GM18526 (cell line): ENCODE results near the gene ARHGAP6.

Experiments
- POLR2A ChIP-seq: IDR thresholded peaks from 3 replicates; pipeline ENCODE4 v1.6.1; 2011; ENCODE audit not compliant: insufficient read length; ENCODE audit errors: extremely low read depth

The ARHGAP6 gene

GRCh38 chrX:11159149-11159548 lies 506.6 kb downstream of the ARHGAP6 start:
- TF ChIP-seq POLR2A, result no peak

- TF ChIP-seq POLR2A, result no peak
These were observed 513.7 kb downstream of the ARHGAP6 start for GRCh38 chrX:11151799-11152559.

- TF ChIP-seq POLR2A, result no peak
These were observed 517.3 kb downstream of the ARHGAP6 start for GRCh38 chrX:11148401-11148800.

- no peak for TF ChIP-seq POLR2A
These were observed 519.3 kb downstream of the ARHGAP6 start for GRCh38 chrX:11146411-11146810.

- TF ChIP-seq POLR2A, result no peak
These were observed 521.6 kb downstream of the ARHGAP6 start for GRCh38 chrX:11143931-11144678.

GRCh38 chrX:11138498-11139390 lies 527.0 kb downstream of the ARHGAP6 start:
- TF ChIP-seq POLR2A, result no peak

GRCh38 chrX:11137543-11138139 lies 528.1 kb downstream of the ARHGAP6 start:
- TF ChIP-seq POLR2A, result no peak

- no peak for TF ChIP-seq POLR2A
These were observed 530.0 kb downstream of the ARHGAP6 start for GRCh38 chrX:11135564-11136185.

- TF ChIP-seq POLR2A, result no peak
These were observed 534.6 kb downstream of the ARHGAP6 start for GRCh38 chrX:11131146-11131545.

GRCh38 chrX:11130136-11130535 lies 535.6 kb downstream of the ARHGAP6 start:
- no peak for TF ChIP-seq POLR2A

- no peak for TF ChIP-seq POLR2A
These were observed 536.1 kb downstream of the ARHGAP6 start for GRCh38 chrX:11129534-11130105.

- no peak for TF ChIP-seq POLR2A
These were observed 540.7 kb downstream of the ARHGAP6 start for GRCh38 chrX:11125060-11125459.

GRCh38 chrX:11124112-11124511 lies 541.6 kb downstream of the ARHGAP6 start:
- no peak for TF ChIP-seq POLR2A

GRCh38 chrX:11119313-11119943 lies 546.3 kb downstream of the ARHGAP6 start:
- no peak for TF ChIP-seq POLR2A
